HepG2 (cell line): ENCODE results near the gene ZNF414. TPM values are rescaled to one million over a fixed set of nuclear protein-coding genes. Genes with fewer than 3 reads are reported as not detected.

Experiments used
- ASH2L ChIP-seq: fragments of 300-600, 200-600 bp; sonication (generic); IDR thresholded peaks from 2 replicates; pipeline ENCODE4 v1.7.0; 2017; ENCODE audit warnings: low read depth, mild to moderate bottlenecking, moderate library complexity, mixed read lengths, low read length; ENCODE audit not compliant: insufficient read length
- EEA1 ChIP-seq: sonication (generic); formaldehyde crosslinking; IDR thresholded peaks from 2 replicates; pipeline ENCODE4 v1.5.1; 2020; ENCODE audit warnings: mild to moderate bottlenecking, missing genetic modification reagents, borderline replicate concordance
- FOXA3 ChIP-seq: IDR thresholded peaks from 2 replicates; pipeline ENCODE4 v1.6.1; 2016; ENCODE audit warnings: missing genetic modification reagents, missing compliant biosample characterization
- FOXJ3 ChIP-seq: sonication (generic); formaldehyde crosslinking; IDR thresholded peaks from 2 replicates; pipeline ENCODE4 v1.4.0; 2020; ENCODE audit warnings: missing genetic modification reagents, mild to moderate bottlenecking, borderline replicate concordance
- GATA4 ChIP-seq: sonication (generic); IDR thresholded peaks from 2 replicates; pipeline ENCODE4 v1.6.1; 2016; ENCODE audit warnings: antibody characterized with exemption, low read depth, borderline replicate concordance
- GATAD1 ChIP-seq: IDR thresholded peaks from 2 replicates; pipeline ENCODE4 v1.6.1; 2016; ENCODE audit warnings: missing genetic modification reagents, missing compliant biosample characterization
- HNRNPLL ChIP-seq: fragments of 200-400 bp; formaldehyde crosslinking; IDR thresholded peaks from 2 replicates; pipeline ENCODE4 v1.6.1; 2017; ENCODE audit warnings: mild to moderate bottlenecking, low read depth, low read length; ENCODE audit not compliant: poor library complexity, severe bottlenecking
- MIER3 ChIP-seq: IDR thresholded peaks from 2 replicates; pipeline ENCODE4 v1.6.1; 2016; ENCODE audit warnings: missing compliant biosample characterization, borderline replicate concordance
- NFKBIZ ChIP-seq: IDR thresholded peaks from 2 replicates; pipeline ENCODE4 v1.6.1; 2018; ENCODE audit warnings: missing genetic modification reagents, missing compliant biosample characterization
- PHF20 ChIP-seq: sonication (generic); formaldehyde crosslinking; IDR thresholded peaks from 2 replicates; pipeline ENCODE4 v1.5.0; 2020; ENCODE audit warnings: mild to moderate bottlenecking, missing genetic modification reagents
- PITX1 ChIP-seq: sonication (generic); formaldehyde crosslinking; IDR thresholded peaks from 2 replicates; pipeline ENCODE4 v1.5.1; 2020; ENCODE audit warnings: mild to moderate bottlenecking, missing genetic modification reagents
- PRMT3 ChIP-seq: sonication (generic); formaldehyde crosslinking; IDR thresholded peaks from 2 replicates; pipeline ENCODE4 v1.8.1; 2022; ENCODE audit warnings: low read depth, mild to moderate bottlenecking, moderate library complexity, missing genetic modification reagents, borderline replicate concordance
- SOX6 ChIP-seq, 2 experiments: fragments of 450-650 bp in 1 of 2; sonication (generic) in 1 of 2; formaldehyde crosslinking in 1 of 2; IDR thresholded peaks; 2 replicates each; pipeline versions ENCODE4 v1.4.0 to v1.6.1; 2017 to 2020; ENCODE audit warnings: antibody characterized with exemption in 1 of 2, mild to moderate bottlenecking in 1 of 2, missing genetic modification reagents in 1 of 2
- SP2 ChIP-seq: sonication (generic); formaldehyde crosslinking; IDR thresholded peaks from 2 replicates; pipeline ENCODE4 v1.5.1; 2020; ENCODE audit warnings: mild to moderate bottlenecking, missing genetic modification reagents
- SP5 ChIP-seq: IDR thresholded peaks from 2 replicates; pipeline ENCODE4 v1.6.1; 2016; ENCODE audit warnings: low read depth, borderline replicate concordance
- ZFYVE20 ChIP-seq: sonication (generic); formaldehyde crosslinking; IDR thresholded peaks from 2 replicates; pipeline ENCODE4 v1.8.0; 2023; ENCODE audit warnings: low read depth, mild to moderate bottlenecking, moderate library complexity, missing genetic modification reagents, borderline replicate concordance
- ZNF160 ChIP-seq: sonication (generic); formaldehyde crosslinking; IDR thresholded peaks from 2 replicates; pipeline ENCODE4 v1.8.0; 2022; ENCODE audit warnings: mild to moderate bottlenecking, inconsistent platforms, missing genetic modification reagents
- ZNF234 ChIP-seq: sonication (generic); formaldehyde crosslinking; conservative IDR thresholded peaks from 2 replicates; pipeline ENCODE4 v1.5.1; 2020; ENCODE audit warnings: mild to moderate bottlenecking, missing genetic modification reagents
- ZNF274 ChIP-seq: sonication (generic); formaldehyde crosslinking; IDR thresholded peaks from 2 replicates; pipeline ENCODE4 v1.5.1; 2020; ENCODE audit warnings: mild to moderate bottlenecking, missing genetic modification reagents
- ZNF547 ChIP-seq: sonication (generic); formaldehyde crosslinking; IDR thresholded peaks from 2 replicates; pipeline ENCODE4 v1.5.1; 2020; ENCODE audit warnings: mild to moderate bottlenecking, missing genetic modification reagents
- ZNF615 ChIP-seq: sonication (generic); formaldehyde crosslinking; IDR thresholded peaks from 2 replicates; pipeline ENCODE4 v1.5.0; 2020; ENCODE audit warnings: mild to moderate bottlenecking, missing genetic modification reagents, borderline replicate concordance
- ZNF83 ChIP-seq: sonication (generic); formaldehyde crosslinking; IDR thresholded peaks from 2 replicates; pipeline ENCODE4 v1.4.0; 2020; ENCODE audit warnings: missing genetic modification reagents, mild to moderate bottlenecking, borderline replicate concordance
- polyA plus RNA-seq, 8 experiments: library from polyadenylated mRNA; depleted of rRNA in 3 of 8; stranded (reverse) in 7 of 8; unstranded in 1 of 8; fragments of >200 nt; fragmentation: Illumina TruSeq in 4 of 8; extraction: Trizol in 4 of 8; gene quantifications; 2 replicates each; pipeline versions ENCODE4 v1.2.1 to v1.2.3, GENCODE V29; 2011 to 2016; ENCODE audit warnings: low read depth in 4 of 8, missing spikeins in 1 of 8, mixed read lengths in 1 of 8; ENCODE audit not compliant: insufficient read depth in 1 of 8
- total RNA-seq, 5 experiments: library from RNA; depleted of rRNA; stranded (reverse); fragments of >200 nt; fragmentation: Illumina TruSeq; extraction: Trizol; gene quantifications; 2 replicates each; pipeline ENCODE4 v1.2.3, GENCODE V29; 2016; ENCODE audit warnings: low read depth in 1 of 5
- TF ChIP-seq, protein P1 (sequence below): sonication (generic); formaldehyde crosslinking; IDR thresholded peaks from 2 replicates; pipeline ENCODE4 v1.9.0; 2022; ENCODE audit warnings: missing genetic modification reagents, mild to moderate bottlenecking, borderline replicate concordance
- TF ChIP-seq, protein P2 (sequence below): IDR thresholded peaks from 2 replicates; pipeline ENCODE4 v1.6.1; 2016; ENCODE audit warnings: low read depth, control low read depth
- TF ChIP-seq, protein P3 (sequence below): IDR thresholded peaks from 2 replicates; pipeline ENCODE4 v1.6.1; 2016; ENCODE audit warnings: missing compliant biosample characterization, missing genetic modification reagents, borderline replicate concordance

ZNF414 gene
- total and polyA plus RNA-seq, 2 of the 13 experiments (the other 11 are each of a cell fraction or from before 2014, with no cell fraction given): 2.5 to 4.0 TPM

DNA sequence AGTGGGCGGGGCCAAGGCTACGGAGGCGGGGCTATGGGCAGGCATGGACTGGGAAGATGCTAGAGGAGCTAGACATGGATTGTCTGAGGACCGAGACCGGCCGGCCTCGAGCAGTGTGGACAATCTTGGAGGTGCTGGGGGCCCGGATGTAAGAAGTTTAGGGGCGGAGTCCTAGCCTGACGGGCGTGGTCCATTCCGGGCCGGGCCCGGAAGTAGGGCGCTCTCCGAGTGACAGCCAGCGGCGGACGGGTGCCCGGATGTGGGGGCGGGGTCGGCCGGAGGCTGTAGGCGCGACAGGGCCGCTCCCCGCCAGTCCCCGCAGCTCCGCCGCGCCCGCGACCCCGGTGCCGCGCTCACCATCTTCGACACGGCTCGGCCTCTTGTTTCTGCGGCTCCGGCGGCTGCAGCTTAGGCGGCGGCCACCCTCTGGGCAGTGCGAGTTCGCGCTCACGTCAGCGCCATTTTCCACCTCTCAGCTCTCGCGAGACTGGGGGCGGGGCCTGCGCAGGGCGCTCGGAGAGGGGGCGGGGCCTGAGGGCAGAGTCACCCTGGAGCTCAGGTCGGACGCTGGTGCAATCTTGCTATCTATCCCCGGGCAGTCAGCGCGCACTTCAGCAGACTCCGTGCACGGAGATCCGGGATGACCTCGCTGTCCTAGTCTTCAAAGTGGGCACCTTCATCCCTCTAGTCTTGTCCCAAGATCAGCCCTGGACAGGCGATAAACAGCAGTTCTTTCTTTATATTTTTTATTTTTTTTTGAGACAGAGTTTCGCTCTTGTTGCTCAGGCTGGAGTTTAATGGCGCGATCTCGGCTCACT lies at the start of gene ZNF414 (continued):
- TF ChIP-seq SOX6 (IDR thresholded peaks at IDR 0.05) (no peak), SOX6 (CRISPR knock-in tag; IDR thresholded peaks at IDR 0.05) (peak; percentile 42; the same call in 1 of the 2 replicates), SP5 (CRISPR knock-in tag) (peak; percentile 54; the same call in 1 of the 2 replicates), ZNF615 (CRISPR knock-in tag) (no peak), GATAD1 (CRISPR knock-in tag) (peak; percentile 82), ZNF83 (CRISPR knock-in tag) (no peak), ZNF160 (CRISPR knock-in tag) (peak; percentile 83; the same call in 1 of the 2 replicates), EEA1 (CRISPR knock-in tag) (0 out of 2 replicates have a peak, but pooled peaks have one; percentile 62), FOXJ3 (CRISPR knock-in tag) (no peak), HNRNPLL (peak; percentile 37), GATA4 (peak; percentile 44; the same call in 1 of the 2 replicates), ZFYVE20 (CRISPR knock-in tag) (0 out of 2 replicates have a peak, but pooled peaks have one; percentile 19), MIER3 (no peak; the same call in 1 of the 2 replicates), ZNF547 (CRISPR knock-in tag) (no peak; the same call in 1 of the 2 replicates), PHF20 (CRISPR knock-in tag) (peak; percentile 91), ZNF274 (CRISPR knock-in tag) (0 out of 2 replicates have a peak, but pooled peaks have one; percentile 70), ZNF234 (no peak), ASH2L (peak; percentile 88), FOXA3 (CRISPR knock-in tag) (no peak; the same call in 1 of the 2 replicates), SP2 (CRISPR knock-in tag) (peak; percentile 74), PITX1 (0 out of 2 replicates have a peak, but pooled peaks have one; percentile 19), PRMT3 (no peak), NFKBIZ (CRISPR knock-in tag) (0 out of 2 replicates have a peak, but pooled peaks have one; percentile 17)
- TF ChIP-seq, protein P1, sequence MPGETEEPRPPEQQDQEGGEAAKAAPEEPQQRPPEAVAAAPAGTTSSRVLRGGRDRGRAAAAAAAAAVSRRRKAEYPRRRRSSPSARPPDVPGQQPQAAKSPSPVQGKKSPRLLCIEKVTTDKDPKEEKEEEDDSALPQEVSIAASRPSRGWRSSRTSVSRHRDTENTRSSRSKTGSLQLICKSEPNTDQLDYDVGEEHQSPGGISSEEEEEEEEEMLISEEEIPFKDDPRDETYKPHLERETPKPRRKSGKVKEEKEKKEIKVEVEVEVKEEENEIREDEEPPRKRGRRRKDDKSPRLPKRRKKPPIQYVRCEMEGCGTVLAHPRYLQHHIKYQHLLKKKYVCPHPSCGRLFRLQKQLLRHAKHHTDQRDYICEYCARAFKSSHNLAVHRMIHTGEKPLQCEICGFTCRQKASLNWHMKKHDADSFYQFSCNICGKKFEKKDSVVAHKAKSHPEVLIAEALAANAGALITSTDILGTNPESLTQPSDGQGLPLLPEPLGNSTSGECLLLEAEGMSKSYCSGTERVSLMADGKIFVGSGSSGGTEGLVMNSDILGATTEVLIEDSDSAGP (CRISPR knock-in tag): peak; percentile 90
- TF ChIP-seq, protein P2, sequence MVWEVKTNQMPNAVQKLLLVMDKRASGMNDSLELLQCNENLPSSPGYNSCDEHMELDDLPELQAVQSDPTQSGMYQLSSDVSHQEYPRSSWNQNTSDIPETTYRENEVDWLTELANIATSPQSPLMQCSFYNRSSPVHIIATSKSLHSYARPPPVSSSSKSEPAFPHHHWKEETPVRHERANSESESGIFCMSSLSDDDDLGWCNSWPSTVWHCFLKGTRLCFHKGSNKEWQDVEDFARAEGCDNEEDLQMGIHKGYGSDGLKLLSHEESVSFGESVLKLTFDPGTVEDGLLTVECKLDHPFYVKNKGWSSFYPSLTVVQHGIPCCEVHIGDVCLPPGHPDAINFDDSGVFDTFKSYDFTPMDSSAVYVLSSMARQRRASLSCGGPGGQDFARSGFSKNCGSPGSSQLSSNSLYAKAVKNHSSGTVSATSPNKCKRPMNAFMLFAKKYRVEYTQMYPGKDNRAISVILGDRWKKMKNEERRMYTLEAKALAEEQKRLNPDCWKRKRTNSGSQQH (CRISPR knock-in tag): peak; percentile 44; the same call in 1 of the 2 replicates
- TF ChIP-seq, protein P3, sequence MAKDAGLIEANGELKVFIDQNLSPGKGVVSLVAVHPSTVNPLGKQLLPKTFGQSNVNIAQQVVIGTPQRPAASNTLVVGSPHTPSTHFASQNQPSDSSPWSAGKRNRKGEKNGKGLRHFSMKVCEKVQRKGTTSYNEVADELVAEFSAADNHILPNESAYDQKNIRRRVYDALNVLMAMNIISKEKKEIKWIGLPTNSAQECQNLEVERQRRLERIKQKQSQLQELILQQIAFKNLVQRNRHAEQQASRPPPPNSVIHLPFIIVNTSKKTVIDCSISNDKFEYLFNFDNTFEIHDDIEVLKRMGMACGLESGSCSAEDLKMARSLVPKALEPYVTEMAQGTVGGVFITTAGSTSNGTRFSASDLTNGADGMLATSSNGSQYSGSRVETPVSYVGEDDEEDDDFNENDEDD (CRISPR knock-in tag): peak; percentile 18; the same call in 1 of the 2 replicates
